Left ventricle myocardium inferior (tissue), 1 donor: ENCODE data around the gene OR2A5. TPM values are rescaled to one million over a fixed set of nuclear protein-coding genes. Genes with fewer than 3 reads are reported as not detected.
A peak's percentile ranks its signal among the peaks of the same experiment; 100 is the strongest.

ENCODE experiments used
- DNase-seq: peaks from one replicate; pipeline ENCODE4 v3.0.0-alpha.2; 2020
- H3K27ac ChIP-seq: fragments of 200-600 bp; replicated peaks from 2 replicates; pipeline ENCODE4 v1.8.0; 2021
- H3K27me3 ChIP-seq: fragments of 200-600 bp; 2 replicates; pipeline ENCODE4 v1.8.0; 2021; ENCODE audit warnings: low read depth
- H3K36me3 ChIP-seq: fragments of 200-600 bp; 2 replicates; pipeline ENCODE4 v1.8.0; 2021
- H3K4me1 ChIP-seq: fragments of 200-600 bp; 2 replicates; pipeline ENCODE4 v1.8.0; 2021
- H3K4me3 ChIP-seq: fragments of 200-600 bp; 2 replicates; pipeline ENCODE4 v1.8.0; 2021; ENCODE audit warnings: mild to moderate bottlenecking, moderate library complexity
- H3K9me3 ChIP-seq: fragments of 200-600 bp; replicated peaks from 2 replicates; pipeline ENCODE4 v1.8.0; 2021
- CTCF ChIP-seq: fragments of 200-600 bp; IDR thresholded peaks from 2 replicates; pipeline ENCODE4 v1.8.0; 2021; ENCODE audit warnings: antibody characterized with exemption, mild to moderate bottlenecking, borderline replicate concordance
- intact Hi-C: fragments of 100-400 bp; cut with micrococcal nuclease; formaldehyde crosslinking; loops from one replicate; pipeline ENCODE4 v1.11.0; 2022
- total RNA-seq: library from RNA; stranded (reverse); fragmentation: NEBNext Ultra II Directional; extraction: Animal tissue kit (Norgen Biotek cat#: 25700); gene quantifications from one replicate; pipeline ENCODE4 v1.2.1, GENCODE V29; 2021
- donor health status: DM: no; HTN: yes; CAD: no; lungs with severe emphysema.

OR2A5 gene
- total RNA-seq, 1 donor from 2014 or later, result not detected

GRCh38 chr7:144032985-144033709 lies 15.6 kb upstream of the OR2A5 start:
- Histone ChIP-seq H3K9me3 (no peaks in the 10 kb centered on the region), H3K4me3 (no peak overlapping the region), H3K27me3 (no peaks in the 10 kb centered on the region), H3K4me1 (peaks cover 4% of the 10 kb centered on the region), H3K36me3 (no peaks in the 10 kb centered on the region), H3K27ac (no peak overlapping the region)
- intact Hi-C loops, result no loop called here
- DNase-seq, result no peak
- TF ChIP-seq CTCF, result no peak

DNA sequence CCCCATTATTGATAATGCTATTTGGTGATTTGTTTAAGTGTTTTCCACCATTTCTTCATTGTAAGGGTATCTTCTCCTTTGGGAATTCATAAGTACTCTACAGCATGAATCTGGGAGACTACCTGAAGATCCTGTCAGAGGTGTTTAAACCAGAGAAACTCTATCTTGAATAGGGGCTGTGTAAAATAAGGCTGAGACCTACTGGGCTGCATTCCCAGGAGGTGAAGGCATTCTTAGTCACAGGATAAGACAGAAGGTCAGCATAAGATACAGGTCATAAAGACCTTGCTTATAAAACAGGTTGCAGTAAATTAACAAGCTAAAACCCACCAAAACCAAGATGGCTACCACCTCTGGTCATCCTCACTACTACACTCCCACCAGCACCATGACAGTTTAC lies 13.4 kb upstream of the OR2A5 start:
- H3K4me1 ChIP-seq, result peaks cover 4% of the 10 kb centered on the region
- intact Hi-C loops, result no loop called here
- H3K27ac ChIP-seq, result peak overlapping the region; percentile 54
- H3K4me3 ChIP-seq, result no peak overlapping the region
- no peaks in the 10 kb centered on the region for H3K36me3 ChIP-seq
- H3K27me3 ChIP-seq, result no peaks in the 10 kb centered on the region
- no peak for TF ChIP-seq CTCF
- peaks cover 2% of the 10 kb centered on the region for H3K9me3 ChIP-seq
- no peak for DNase-seq

GRCh38 chr7:144036302-144036885 lies 12.4 kb upstream of the OR2A5 start:
- H3K4me3 ChIP-seq, result no peak overlapping the region
- no peaks in the 10 kb centered on the region for H3K27me3 ChIP-seq
- intact Hi-C loops, result no loop called here
- no peak for TF ChIP-seq CTCF
- no peak for DNase-seq
- H3K9me3 ChIP-seq, result peaks cover 2% of the 10 kb centered on the region
- no peaks in the 10 kb centered on the region for H3K36me3 ChIP-seq
- peaks cover 4% of the 10 kb centered on the region for H3K4me1 ChIP-seq
- peak overlapping the region; percentile 54 for H3K27ac ChIP-seq

DNA sequence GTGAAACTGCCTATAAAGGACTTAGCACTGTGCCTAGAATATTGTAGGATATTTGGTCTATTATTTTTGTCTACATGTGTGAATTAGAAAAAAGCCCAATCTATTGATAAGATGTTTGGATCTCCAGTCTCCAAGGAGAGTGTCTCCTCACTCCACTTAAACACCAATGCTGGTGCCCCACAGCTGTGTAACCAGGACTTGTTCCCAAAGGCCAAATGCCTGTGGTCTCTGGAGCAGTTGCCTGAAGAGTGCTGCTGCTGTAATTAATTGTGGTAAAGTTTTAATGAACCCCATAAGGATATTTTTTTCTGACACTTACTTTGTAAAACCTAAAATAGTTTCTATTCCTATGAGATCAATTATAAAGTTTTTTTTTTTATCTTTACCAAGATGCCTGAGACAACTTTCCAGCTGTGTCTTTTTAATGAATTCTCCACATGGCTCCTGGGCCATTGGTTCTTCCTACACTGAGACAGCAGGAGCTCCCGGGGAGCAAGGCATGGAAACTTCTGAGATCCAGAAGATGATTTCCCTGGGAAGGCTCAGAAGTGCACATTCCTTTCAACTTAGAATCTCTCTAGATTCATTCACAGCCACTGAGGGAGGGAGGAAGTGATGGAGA lies 11.2 kb upstream of the OR2A5 start:
- H3K36me3 ChIP-seq, result no peaks in the 10 kb centered on the region
- H3K9me3 ChIP-seq, result peaks cover 2% of the 10 kb centered on the region
- TF ChIP-seq CTCF, result no peak
- no peak overlapping the region for H3K4me3 ChIP-seq
- H3K4me1 ChIP-seq, result peaks cover 4% of the 10 kb centered on the region
- H3K27me3 ChIP-seq, result no peaks in the 10 kb centered on the region
- intact Hi-C loops, result no loop called here
- no peak for DNase-seq
- H3K27ac ChIP-seq, result peak overlapping the region; percentile 55

DNA sequence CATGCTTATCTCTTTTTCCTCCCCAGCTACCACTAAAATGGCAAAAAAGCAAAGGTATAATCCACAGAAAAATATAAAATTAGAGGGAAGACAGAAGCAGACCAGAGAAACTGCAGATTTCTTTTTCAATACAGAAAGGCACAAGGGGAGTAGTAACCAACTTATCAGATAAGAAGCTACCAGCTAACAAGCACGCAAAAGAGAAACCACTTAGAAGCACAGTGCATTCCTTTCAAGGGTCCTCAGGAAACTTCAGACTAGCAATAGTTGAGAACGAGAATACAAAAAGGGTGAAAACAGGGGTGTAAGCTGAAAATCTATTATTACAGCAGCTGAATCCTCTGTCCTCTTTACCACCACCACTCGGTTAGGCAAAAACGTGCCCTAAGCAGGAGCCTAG lies 9.9 kb upstream of the OR2A5 start:
- no peaks in the 10 kb centered on the region for H3K36me3 ChIP-seq
- no peak overlapping the region for H3K4me3 ChIP-seq
- no peak for TF ChIP-seq CTCF
- H3K27me3 ChIP-seq, result no peaks in the 10 kb centered on the region
- intact Hi-C loops, result no loop called here
- H3K9me3 ChIP-seq, result peaks cover 2% of the 10 kb centered on the region
- DNase-seq, result no peak
- peak overlapping the region; percentile 55 for H3K27ac ChIP-seq
- peaks cover 4% of the 10 kb centered on the region for H3K4me1 ChIP-seq
